Left ventricle myocardium inferior (tissue), 1 donor: ENCODE results near the gene SIRT2. TPM values are rescaled to one million over a fixed set of nuclear protein-coding genes. Genes with fewer than 3 reads are reported as not detected.
"Not testable (repeated sequence)": the region's sequence is repeated elsewhere in the genome, so short reads cannot be mapped to it uniquely, and the experiment has no call there.

Source experiments
- DNase-seq: peaks from one replicate; pipeline ENCODE4 v3.0.0-alpha.2; 2020
- H3K27ac ChIP-seq: fragments of 200-600 bp; replicated peaks from 2 replicates; pipeline ENCODE4 v1.8.0; 2021
- H3K27me3 ChIP-seq: fragments of 200-600 bp; 2 replicates; pipeline ENCODE4 v1.8.0; 2021; ENCODE audit warnings: low read depth
- H3K36me3 ChIP-seq: fragments of 200-600 bp; 2 replicates; pipeline ENCODE4 v1.8.0; 2021
- H3K4me1 ChIP-seq: fragments of 200-600 bp; 2 replicates; pipeline ENCODE4 v1.8.0; 2021
- H3K4me3 ChIP-seq: fragments of 200-600 bp; 2 replicates; pipeline ENCODE4 v1.8.0; 2021; ENCODE audit warnings: mild to moderate bottlenecking, moderate library complexity
- H3K9me3 ChIP-seq: fragments of 200-600 bp; replicated peaks from 2 replicates; pipeline ENCODE4 v1.8.0; 2021
- intact Hi-C: fragments of 100-400 bp; cut with micrococcal nuclease; formaldehyde crosslinking; loops from one replicate; pipeline ENCODE4 v1.11.0; 2022
- total RNA-seq: library from RNA; stranded (reverse); fragmentation: NEBNext Ultra II Directional; extraction: Animal tissue kit (Norgen Biotek cat#: 25700); gene quantifications from one replicate; pipeline ENCODE4 v1.2.1, GENCODE V29; 2021
- TF ChIP-seq, protein P1 (sequence below): fragments of 200-600 bp; IDR thresholded peaks from 2 replicates; pipeline ENCODE4 v1.8.0; 2021; ENCODE audit warnings: antibody characterized with exemption, mild to moderate bottlenecking, borderline replicate concordance
- donor health status: DM: no; HTN: yes; CAD: no; lungs with severe emphysema.

SIRT2 gene
- total RNA-seq, 1 donor from 2014 or later = 99.0 TPM

DNA sequence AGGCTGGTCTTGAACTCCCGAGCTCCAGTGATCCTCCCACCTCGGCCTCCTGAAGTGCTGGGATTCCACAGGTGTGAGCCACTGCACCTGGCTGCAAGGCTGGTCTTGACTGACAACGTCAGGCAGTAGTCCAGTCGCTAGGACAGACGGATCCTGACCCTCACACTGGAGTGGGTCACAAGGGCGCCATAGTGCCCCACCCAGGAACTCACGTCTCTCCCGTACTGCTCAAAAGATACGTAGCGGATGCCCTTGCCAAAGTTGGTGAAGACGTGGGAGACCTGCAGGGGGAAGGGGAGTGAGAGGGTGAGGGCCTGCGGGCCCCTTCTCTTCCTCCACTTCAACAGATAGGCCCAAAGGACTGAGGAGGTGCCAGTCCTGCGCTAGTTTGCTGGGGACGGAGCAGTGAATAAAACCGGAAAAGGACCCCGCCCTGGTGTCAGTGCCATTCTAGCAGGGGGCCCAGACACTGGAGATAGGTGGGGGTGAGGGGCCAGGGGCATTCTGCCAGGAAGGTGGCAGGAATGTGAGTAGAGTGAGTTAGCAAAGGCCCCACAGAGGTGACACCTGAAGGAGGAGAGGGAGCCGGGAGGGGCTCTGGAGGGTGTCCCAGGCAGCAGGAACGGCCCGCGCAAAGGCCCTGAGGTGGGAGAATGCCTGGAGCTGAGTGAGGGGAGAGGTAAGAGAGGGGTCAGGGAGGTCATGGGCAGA lies 43.2 kb upstream of the SIRT2 start:
- Histone ChIP-seq H3K36me3 (peaks cover 4% of the 10 kb centered on the region), H3K4me3 (no peak overlapping the region), H3K4me1 (no peaks in the 10 kb centered on the region), H3K27ac (no peak overlapping the region), H3K27me3 (no peaks in the 10 kb centered on the region), H3K9me3 (no peaks in the 10 kb centered on the region)
- intact Hi-C loops = no loop called here
- DNase-seq = no peak
- TF ChIP-seq, protein P1, sequence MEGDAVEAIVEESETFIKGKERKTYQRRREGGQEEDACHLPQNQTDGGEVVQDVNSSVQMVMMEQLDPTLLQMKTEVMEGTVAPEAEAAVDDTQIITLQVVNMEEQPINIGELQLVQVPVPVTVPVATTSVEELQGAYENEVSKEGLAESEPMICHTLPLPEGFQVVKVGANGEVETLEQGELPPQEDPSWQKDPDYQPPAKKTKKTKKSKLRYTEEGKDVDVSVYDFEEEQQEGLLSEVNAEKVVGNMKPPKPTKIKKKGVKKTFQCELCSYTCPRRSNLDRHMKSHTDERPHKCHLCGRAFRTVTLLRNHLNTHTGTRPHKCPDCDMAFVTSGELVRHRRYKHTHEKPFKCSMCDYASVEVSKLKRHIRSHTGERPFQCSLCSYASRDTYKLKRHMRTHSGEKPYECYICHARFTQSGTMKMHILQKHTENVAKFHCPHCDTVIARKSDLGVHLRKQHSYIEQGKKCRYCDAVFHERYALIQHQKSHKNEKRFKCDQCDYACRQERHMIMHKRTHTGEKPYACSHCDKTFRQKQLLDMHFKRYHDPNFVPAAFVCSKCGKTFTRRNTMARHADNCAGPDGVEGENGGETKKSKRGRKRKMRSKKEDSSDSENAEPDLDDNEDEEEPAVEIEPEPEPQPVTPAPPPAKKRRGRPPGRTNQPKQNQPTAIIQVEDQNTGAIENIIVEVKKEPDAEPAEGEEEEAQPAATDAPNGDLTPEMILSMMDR = no peak

DNA sequence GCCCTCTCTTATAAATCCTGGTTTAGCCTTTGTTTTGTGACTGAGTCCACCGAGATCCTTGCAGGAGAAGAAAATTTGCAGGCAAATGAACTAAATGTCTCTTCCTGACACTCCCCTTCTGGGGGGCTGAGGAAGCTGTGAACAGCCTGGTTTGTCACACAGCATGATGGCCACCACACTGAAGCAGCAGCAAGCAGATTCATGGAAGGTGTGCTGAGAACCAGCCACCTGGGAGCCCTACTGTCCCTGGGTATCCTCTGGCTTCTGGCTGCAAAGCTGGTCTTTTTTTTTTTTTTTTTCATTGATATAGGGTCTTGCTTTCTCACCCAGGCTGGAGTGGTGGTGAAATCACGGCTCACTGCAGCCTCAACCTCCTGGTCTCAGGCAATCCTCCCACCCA lies 42.6 kb upstream of the SIRT2 start:
- intact Hi-C loops = no loop called here
- DNase-seq = no peak
- Histone ChIP-seq H3K9me3 (no peaks in the 10 kb centered on the region), H3K36me3 (peaks cover 4% of the 10 kb centered on the region), H3K4me3 (no peak overlapping the region), H3K27me3 (no peaks in the 10 kb centered on the region), H3K4me1 (no peaks in the 10 kb centered on the region), H3K27ac (no peak overlapping the region)
- TF ChIP-seq, protein P1 = no peak

DNA sequence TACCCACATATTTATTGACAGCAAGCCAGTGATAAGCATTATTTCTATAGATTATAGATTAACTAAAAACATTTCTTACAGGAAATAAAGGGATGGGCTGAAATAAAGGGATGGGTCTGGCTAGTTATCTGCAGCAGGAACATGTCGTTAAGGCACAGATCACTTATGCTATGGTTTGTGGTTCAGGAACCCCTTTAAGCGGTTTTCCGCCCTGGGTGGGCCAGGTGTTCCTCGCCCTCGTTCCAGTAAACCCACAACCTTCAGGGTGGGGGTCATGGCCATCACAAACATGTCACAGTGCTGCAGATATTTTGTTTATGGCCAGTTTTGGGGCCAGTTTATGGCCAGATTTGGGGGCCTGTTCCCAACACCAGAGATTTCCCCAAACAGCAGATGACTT lies 42.0 kb upstream of the SIRT2 start:
- H3K27me3 ChIP-seq, H3K36me3 ChIP-seq, H3K9me3 ChIP-seq, intact Hi-C loops, H3K27ac ChIP-seq, H3K4me3 ChIP-seq, H3K4me1 ChIP-seq, DNase-seq: not testable (repeated sequence)

DNA sequence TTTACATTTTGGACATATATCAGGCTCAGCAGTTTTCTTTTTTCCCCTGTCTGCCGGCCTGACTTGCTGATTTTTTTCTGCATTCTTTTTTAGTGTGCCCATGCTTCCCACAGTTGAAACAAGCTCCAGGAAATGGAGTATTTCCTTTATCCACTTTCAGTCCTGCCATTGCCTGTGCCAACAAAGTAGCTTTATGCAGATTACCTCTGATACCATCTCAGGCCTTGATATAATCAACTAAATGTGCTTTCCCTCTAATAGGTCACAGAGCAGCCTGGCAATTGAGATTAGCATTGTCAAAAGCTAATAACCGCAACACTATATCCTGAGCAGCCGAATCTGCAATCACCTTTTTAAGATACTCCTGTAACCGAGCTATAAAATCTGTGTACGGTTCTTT lies 40.5 kb upstream of the SIRT2 start:
- TF ChIP-seq, protein P1 = no peak
- Histone ChIP-seq H3K4me1 (peaks cover 5% of the 10 kb centered on the region), H3K9me3 (peaks cover 7% of the 10 kb centered on the region), H3K4me3 (no peak overlapping the region), H3K27ac (no peak overlapping the region), H3K27me3 (no peaks in the 10 kb centered on the region), H3K36me3 (peaks cover 4% of the 10 kb centered on the region)
- intact Hi-C loops = no loop called here
- no peak for DNase-seq

DNA sequence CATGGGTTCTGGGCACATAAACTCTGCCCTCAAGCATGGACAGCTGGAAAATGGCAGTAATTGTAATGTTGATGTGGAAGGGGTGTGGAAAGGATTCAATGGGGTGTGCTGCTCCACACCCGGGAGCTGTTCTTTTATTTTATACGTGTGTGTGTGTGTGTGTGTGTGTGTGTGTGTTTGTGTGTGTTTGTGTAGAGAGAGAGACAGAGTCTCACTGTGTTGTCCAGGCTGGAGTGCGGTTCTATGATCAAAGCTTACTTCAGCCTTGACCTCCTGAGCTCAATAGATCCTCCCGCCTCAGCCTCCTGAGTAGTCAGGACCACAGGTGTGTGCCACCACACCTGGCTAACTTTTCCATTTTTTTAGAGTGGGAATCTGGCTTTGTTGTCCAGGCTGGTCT lies 34.1 kb upstream of the SIRT2 start:
- H3K4me3 ChIP-seq = no peak overlapping the region
- DNase-seq = no peak
- intact Hi-C loops = no loop called here
- H3K27me3 ChIP-seq = no peaks in the 10 kb centered on the region
- H3K9me3 ChIP-seq = peaks cover 7% of the 10 kb centered on the region
- peaks cover 56% of the 10 kb centered on the region for H3K4me1 ChIP-seq
- peaks cover 17% of the 10 kb centered on the region for H3K36me3 ChIP-seq
- TF ChIP-seq, protein P1 = no peak
- no peak overlapping the region for H3K27ac ChIP-seq

- H3K36me3 ChIP-seq = peaks cover 17% of the 10 kb centered on the region
- H3K4me3 ChIP-seq = no peak overlapping the region
- no peak for DNase-seq
- H3K27me3 ChIP-seq = no peaks in the 10 kb centered on the region
- no peak overlapping the region for H3K27ac ChIP-seq
- intact Hi-C loops = no loop called here
- TF ChIP-seq, protein P1 = peak; percentile 45
- peaks cover 56% of the 10 kb centered on the region for H3K4me1 ChIP-seq
- peaks cover 7% of the 10 kb centered on the region for H3K9me3 ChIP-seq
These were observed 33.2 kb upstream of the SIRT2 start for GRCh38 chr19:38932425-38933179.
